ENCODE data around the gene RGS4.

GRCh38 chr1:163069655-163070277 is 605 bp downstream of the RGS4 start:
- TF ChIP-seq CTCF (conservative IDR thresholded peaks at IDR 0.05 in 1 of 2, IDR thresholded peaks at IDR 0.05 in 1 of 2; ENCODE audit: low read depth in 1 of 2, low read length in 2 of 2), result no peak
- no peak for TF ChIP-seq EZH2 (IDR thresholded peaks at IDR 0.05; ENCODE audit: low read length, missing control alignments)
